Endothelial cell (in vitro differentiated cells): ENCODE data around the gene CADM1. TPM values are rescaled to one million over a fixed set of nuclear protein-coding genes. Genes with fewer than 3 reads are reported as not detected.

ENCODE experiments used
- DNase-seq: peaks from one replicate; pipeline ENCODE4 v3.0.0; 2021; ENCODE audit warnings: low spot score
- H3K27ac Mint-ChIP-seq: one replicate; pipeline ENCODE4 v1.8.0; 2021; ENCODE audit warnings: mixed read lengths, inconsistent platforms; ENCODE audit not compliant: unreplicated experiment
- H3K27me3 Mint-ChIP-seq: one replicate; pipeline ENCODE4 v1.8.0; 2021; ENCODE audit warnings: mild to moderate bottlenecking, moderate library complexity, mixed read lengths, inconsistent platforms; ENCODE audit not compliant: unreplicated experiment
- H3K36me3 Mint-ChIP-seq: one replicate; pipeline ENCODE4 v1.8.0; 2021; ENCODE audit warnings: mild to moderate bottlenecking, low read depth, mixed read lengths, inconsistent platforms; ENCODE audit not compliant: unreplicated experiment
- H3K4me1 Mint-ChIP-seq: one replicate; pipeline ENCODE4 v1.8.0; 2021; ENCODE audit warnings: mild to moderate bottlenecking, mixed read lengths, inconsistent platforms; ENCODE audit not compliant: unreplicated experiment
- H3K4me3 Mint-ChIP-seq: one replicate; pipeline ENCODE4 v1.8.0; 2021; ENCODE audit warnings: mild to moderate bottlenecking, mixed read lengths, inconsistent platforms; ENCODE audit not compliant: unreplicated experiment
- H3K9me3 Mint-ChIP-seq: one replicate; pipeline ENCODE4 v1.8.0; 2021; ENCODE audit warnings: mixed read lengths, inconsistent platforms; ENCODE audit not compliant: unreplicated experiment
- total RNA-seq: library from RNA; stranded (reverse); fragmentation: NEBNext Ultra II Directional; extraction: Animal tissue kit (Norgen Biotek cat#: 25700); gene quantifications from one replicate; pipeline ENCODE4 v1.2.1, GENCODE V29; 2021; ENCODE audit not compliant: unreplicated experiment
- TF ChIP-seq, protein P1 (sequence below): fragments of 200-600 bp; sonication (generic); IDR thresholded peaks from one replicate; pipeline ENCODE4 v1.5.0; 2021; ENCODE audit warnings: antibody characterized with exemption; ENCODE audit not compliant: unreplicated experiment

The CADM1 gene
- total RNA-seq, 1 donor from 2014 or later, result 65.5 TPM

GRCh38 chr11:115247953-115248352 is 256.3 kb downstream of the CADM1 start:
- Mint-ChIP-seq H3K27me3 (no peaks in the 10 kb centered on the region), H3K4me3 (no peak overlapping the region), H3K4me1 (no peaks in the 10 kb centered on the region), H3K27ac (no peak overlapping the region), H3K36me3 (no peaks in the 10 kb centered on the region), H3K9me3 (no peaks in the 10 kb centered on the region)
- TF ChIP-seq, protein P1, sequence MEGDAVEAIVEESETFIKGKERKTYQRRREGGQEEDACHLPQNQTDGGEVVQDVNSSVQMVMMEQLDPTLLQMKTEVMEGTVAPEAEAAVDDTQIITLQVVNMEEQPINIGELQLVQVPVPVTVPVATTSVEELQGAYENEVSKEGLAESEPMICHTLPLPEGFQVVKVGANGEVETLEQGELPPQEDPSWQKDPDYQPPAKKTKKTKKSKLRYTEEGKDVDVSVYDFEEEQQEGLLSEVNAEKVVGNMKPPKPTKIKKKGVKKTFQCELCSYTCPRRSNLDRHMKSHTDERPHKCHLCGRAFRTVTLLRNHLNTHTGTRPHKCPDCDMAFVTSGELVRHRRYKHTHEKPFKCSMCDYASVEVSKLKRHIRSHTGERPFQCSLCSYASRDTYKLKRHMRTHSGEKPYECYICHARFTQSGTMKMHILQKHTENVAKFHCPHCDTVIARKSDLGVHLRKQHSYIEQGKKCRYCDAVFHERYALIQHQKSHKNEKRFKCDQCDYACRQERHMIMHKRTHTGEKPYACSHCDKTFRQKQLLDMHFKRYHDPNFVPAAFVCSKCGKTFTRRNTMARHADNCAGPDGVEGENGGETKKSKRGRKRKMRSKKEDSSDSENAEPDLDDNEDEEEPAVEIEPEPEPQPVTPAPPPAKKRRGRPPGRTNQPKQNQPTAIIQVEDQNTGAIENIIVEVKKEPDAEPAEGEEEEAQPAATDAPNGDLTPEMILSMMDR, result no peak
- DNase-seq, result no peak

GRCh38 chr11:115247361-115247760 is 256.9 kb downstream of the CADM1 start:
- TF ChIP-seq, protein P1, result no peak
- Mint-ChIP-seq H3K27me3 (no peaks in the 10 kb centered on the region), H3K36me3 (no peaks in the 10 kb centered on the region), H3K4me1 (no peaks in the 10 kb centered on the region), H3K4me3 (no peak overlapping the region), H3K27ac (no peak overlapping the region), H3K9me3 (no peaks in the 10 kb centered on the region)
- no peak for DNase-seq

DNA sequence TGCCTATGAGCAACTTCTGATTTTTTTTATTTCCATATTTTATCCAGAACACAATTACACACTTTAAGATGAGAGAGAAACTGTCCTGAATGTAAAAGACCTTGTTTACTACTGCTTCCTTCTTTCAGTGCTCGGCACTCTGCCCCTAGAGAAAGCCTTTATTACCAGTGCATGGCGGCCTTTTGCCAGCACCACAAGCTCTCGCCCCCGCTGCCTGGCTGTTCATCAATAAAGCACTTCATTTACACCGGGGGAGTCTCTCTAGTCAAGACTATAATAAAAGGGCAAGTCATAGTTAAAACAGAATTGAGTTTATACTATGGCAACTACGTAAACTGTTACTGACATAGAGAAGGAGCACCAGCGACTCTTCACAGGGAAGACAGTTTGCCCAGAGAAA is 259.5 kb downstream of the CADM1 start:
- no peaks in the 10 kb centered on the region for H3K9me3 Mint-ChIP-seq
- no peak for DNase-seq
- TF ChIP-seq, protein P1, result no peak
- H3K36me3 Mint-ChIP-seq, result no peaks in the 10 kb centered on the region
- H3K27me3 Mint-ChIP-seq, result no peaks in the 10 kb centered on the region
- no peak overlapping the region for H3K27ac Mint-ChIP-seq
- H3K4me1 Mint-ChIP-seq, result no peaks in the 10 kb centered on the region
- no peak overlapping the region for H3K4me3 Mint-ChIP-seq

GRCh38 chr11:115244296-115244695 is 259.9 kb downstream of the CADM1 start:
- TF ChIP-seq, protein P1, result no peak
- H3K9me3 Mint-ChIP-seq, result no peaks in the 10 kb centered on the region
- no peaks in the 10 kb centered on the region for H3K4me1 Mint-ChIP-seq
- no peak for DNase-seq
- H3K4me3 Mint-ChIP-seq, result no peak overlapping the region
- H3K27ac Mint-ChIP-seq, result no peak overlapping the region
- H3K27me3 Mint-ChIP-seq, result no peaks in the 10 kb centered on the region
- H3K36me3 Mint-ChIP-seq, result no peaks in the 10 kb centered on the region

DNA sequence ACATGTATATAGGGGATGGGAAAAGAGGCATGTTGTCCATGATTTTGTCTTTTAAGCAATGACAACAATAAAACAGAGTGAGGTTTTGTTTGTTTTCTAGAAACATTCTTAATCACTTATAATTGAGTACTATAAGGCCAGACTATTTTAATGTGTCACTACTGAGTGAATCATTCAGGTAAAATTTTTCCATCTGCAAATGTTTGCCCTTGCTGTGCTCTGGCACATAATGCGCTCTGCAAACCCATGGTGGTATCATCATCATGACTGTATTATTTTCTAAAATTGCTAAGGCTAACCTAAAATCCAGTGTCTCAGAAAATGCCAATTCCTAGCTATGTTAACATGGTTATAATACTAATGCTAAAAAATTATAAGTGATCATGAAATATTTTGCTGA is 261.2 kb downstream of the CADM1 start:
- H3K27ac Mint-ChIP-seq, result no peak overlapping the region
- no peak overlapping the region for H3K4me3 Mint-ChIP-seq
- H3K4me1 Mint-ChIP-seq, result no peaks in the 10 kb centered on the region

More for the DNA sequence above, 261.2 kb downstream of the CADM1 start:
- no peak for DNase-seq
- Mint-ChIP-seq H3K36me3 (no peaks in the 10 kb centered on the region), H3K27me3 (no peaks in the 10 kb centered on the region), H3K9me3 (no peaks in the 10 kb centered on the region)
- TF ChIP-seq, protein P1, result no peak
